K562 (cell line): ENCODE results near the gene PREX1. TPM values are rescaled to one million over a fixed set of nuclear protein-coding genes. Genes with fewer than 3 reads are reported as not detected.

Source experiments
- ADNP ChIP-seq: fragments of 200-800 bp; sonication (Bioruptor generic); IDR thresholded peaks from 2 replicates; pipeline ENCODE4 v1.6.1; 2016; ENCODE audit warnings: missing genetic modification characterization, missing compliant biosample characterization
- CBX1 ChIP-seq: sonication (generic); IDR thresholded peaks from 2 replicates; pipeline ENCODE4 v1.6.1; 2016; ENCODE audit warnings: antibody characterized with exemption, low read depth, mild to moderate bottlenecking
- CHD4 ChIP-seq: fragments of 200-600 bp; sonication (generic); IDR thresholded peaks from 3 replicates; pipeline ENCODE4 v1.6.1; 2012; ENCODE audit warnings: low read depth, mild to moderate bottlenecking, mixed read lengths, low read length, inconsistent platforms; ENCODE audit not compliant: insufficient read depth, insufficient replicate concordance, poor library complexity, severe bottlenecking
- HDAC2 ChIP-seq: fragments of 450-650 bp; IDR thresholded peaks from 2 replicates; pipeline ENCODE4 v1.6.1; 2016; ENCODE audit warnings: mild to moderate bottlenecking
- KDM1A ChIP-seq, 2 experiments: fragments of 450-650 bp; IDR thresholded peaks; 2 replicates each; pipeline ENCODE4 v1.6.1; 2016; ENCODE audit warnings: mild to moderate bottlenecking in 2 of 2
- MEIS2 ChIP-seq: fragments of 450-650 bp; IDR thresholded peaks from 2 replicates; pipeline ENCODE4 v1.6.1; 2014; ENCODE audit warnings: mild to moderate bottlenecking; ENCODE audit not compliant: partially characterized antibody
- PKNOX1 ChIP-seq: fragments of 450-650 bp; IDR thresholded peaks from 2 replicates; pipeline ENCODE4 v1.6.1; 2016
- RBM25 ChIP-seq: fragments of 200-400 bp; formaldehyde crosslinking; IDR thresholded peaks from 2 replicates; pipeline ENCODE4 v1.6.1; 2018; ENCODE audit warnings: low read length, low read depth, moderate library complexity; ENCODE audit not compliant: severe bottlenecking
- RBM39 ChIP-seq: fragments of 200-400 bp; formaldehyde crosslinking; optimal IDR thresholded peaks from 2 replicates; pipeline ENCODE3; 2018; ENCODE audit warnings: low read depth, low read length
- RCOR1 ChIP-seq, 2 experiments: IDR thresholded peaks; 2 replicates each; pipeline ENCODE4 v1.6.1; 2012; ENCODE audit warnings: low read depth in 2 of 2, low read length in 2 of 2, borderline replicate concordance in 1 of 2, improper control_type of control experiment in 1 of 2
- ZBTB11 ChIP-seq, 3 experiments: fragments of 200-800 bp in 1 of 3; fragments of 250-450 bp in 1 of 3; fragments of 450-650 bp in 1 of 3; sonication (Bioruptor Pico) in 1 of 3; sonication (Bioruptor generic) in 1 of 3; formaldehyde crosslinking in 1 of 3; IDR thresholded peaks; 2 replicates each; pipeline versions ENCODE4 v1.6.1 to v1.8.0; 2016 to 2022; ENCODE audit warnings: mild to moderate bottlenecking in 2 of 3, missing genetic modification characterization in 2 of 3, missing compliant biosample characterization in 1 of 3, moderate library complexity in 1 of 3
- ZBTB33 ChIP-seq: sonication (generic); formaldehyde crosslinking; IDR thresholded peaks from 2 replicates; pipeline ENCODE4 v1.8.1; 2023; ENCODE audit warnings: mild to moderate bottlenecking, missing genetic modification reagents
- ZFP36 ChIP-seq: fragments of 150-350 bp; IDR thresholded peaks from 2 replicates; pipeline ENCODE4 v1.6.1; 2018; ENCODE audit warnings: low read length, low read depth; ENCODE audit not compliant: partially characterized antibody
- ZNF165 ChIP-seq: fragments of 250-450 bp; sonication (Bioruptor Pico); IDR thresholded peaks from 2 replicates; pipeline ENCODE4 v1.4.0; 2020; ENCODE audit warnings: borderline replicate concordance
- polyA plus RNA-seq, 8 experiments: library from polyadenylated mRNA; depleted of rRNA in 4 of 8; stranded (reverse) in 5 of 8; unstranded in 3 of 8; fragments of >200 nt; fragmentation: Nextera tagmentation in 2 of 8; fragmentation: Illumina TruSeq in 1 of 8; extraction: Ambion mirVana in 2 of 8; extraction: Trizol in 1 of 8; gene quantifications; 2 replicates each; pipeline versions ENCODE4 v1.2.1 to v1.2.3, GENCODE V29; 2011 to 2014; ENCODE audit warnings: inconsistent platforms in 1 of 8, missing spikeins in 1 of 8
- total RNA-seq, 7 experiments: library from RNA; depleted of rRNA in 6 of 7; stranded (reverse); fragments of >200 nt in 6 of 7; fragmentation: Illumina TruSeq in 2 of 7; extraction: Trizol in 2 of 7; gene quantifications; 2 replicates each; pipeline versions ENCODE4 v1.2.1 to v1.2.3, GENCODE V29; 2011 to 2021; ENCODE audit warnings: low replicate concordance in 1 of 7

Gene PREX1
- total and polyA plus RNA-seq, 9 of the 15 experiments (the other 6 are each of a cell fraction or from before 2014, with no cell fraction given), result 0.37 to 10.4 (median 4.8) TPM

GRCh38 chr20:48772183-48772976 is 55.4 kb downstream of the PREX1 start (continued):
- peak; percentile 9; the same call in 1 of the 2 replicates for TF ChIP-seq PKNOX1
- peak; percentile 71 for TF ChIP-seq MEIS2
- peak in 1 of 3 experiments; percentile 53; a peak in 1 of 6 replicates for TF ChIP-seq ZBTB11 (CRISPR knock-in tag; IDR thresholded peaks at IDR 0.05)
- 0 out of 2 replicates have a peak, but pooled peaks have one; percentile 34 for TF ChIP-seq ZBTB33 (CRISPR knock-in tag)
- TF ChIP-seq HDAC2, result peak; percentile 42; the same call in 1 of the 2 replicates
- peak; percentile 88 for TF ChIP-seq CHD4
- TF ChIP-seq ZFP36, result no peak
- TF ChIP-seq RBM25, result peak; percentile 67
- peak; percentile 92; the same call in 1 of the 2 replicates for TF ChIP-seq CBX1
- peak; percentile 83 for TF ChIP-seq ADNP (tag)
- peak; percentile 48 to 80 for TF ChIP-seq KDM1A (IDR thresholded peaks at IDR 0.05)
- TF ChIP-seq ZNF165 (CRISPR knock-in tag), result no peak
- TF ChIP-seq RCOR1 (IDR thresholded peaks at IDR 0.05; ENCODE audit: borderline replicate concordance in 1 of 2, low read depth in 2 of 2, low read length in 2 of 2), result peak in 1 of 2 experiments; percentile 60; a peak in 1 of 4 replicates
- TF ChIP-seq RBM39, result no peak
